ENCODE results near the gene LPXN.

LPXN gene

GRCh38 chr11:58511636-58512035, 64.0 kb downstream of the LPXN start:
- no peak for DNase-seq

GRCh38 chr11:58509748-58510147, 65.9 kb downstream of the LPXN start:
- DNase-seq, result no peak

DNA sequence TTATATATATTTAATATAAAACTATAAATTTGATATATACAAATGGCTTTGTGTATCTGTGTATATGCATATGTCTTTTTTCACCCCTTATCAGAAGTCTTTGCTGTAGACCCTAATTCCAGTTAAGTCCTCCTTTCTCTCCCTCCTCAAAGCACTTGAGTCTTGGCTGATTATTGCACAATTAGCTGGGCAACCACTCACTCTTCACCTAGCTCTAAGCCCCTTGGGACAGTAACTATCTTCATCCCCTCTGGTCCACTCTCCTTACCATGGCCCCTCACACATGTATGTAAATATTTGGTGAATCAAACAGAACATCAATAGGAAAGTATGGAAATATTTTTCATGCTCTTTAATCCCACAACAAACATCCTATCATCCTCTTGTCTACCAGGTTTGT, 66.8 kb downstream of the LPXN start:
- DNase-seq, result no peak

- DNase-seq, result no peak
Measured at GRCh38 chr11:58508005-58508404, 67.7 kb downstream of the LPXN start, which contains the start of gene OR5B21. TSS of gene OR5B21 (minus strand) at chr11:58508105. CDS start at chr11:58508105, 0 bp downstream.

- no peak for DNase-seq
Measured at GRCh38 chr11:58507355-58507754, 68.3 kb downstream of the LPXN start.

- DNase-seq, result no peak
Measured at GRCh38 chr11:58506935-58507334, 68.7 kb downstream of the LPXN start.

GRCh38 chr11:58505849-58506248, 69.8 kb downstream of the LPXN start:
- DNase-seq, result no peak

GRCh38 chr11:58504232-58504631, 71.4 kb downstream of the LPXN start:
- no peak for DNase-seq

DNA sequence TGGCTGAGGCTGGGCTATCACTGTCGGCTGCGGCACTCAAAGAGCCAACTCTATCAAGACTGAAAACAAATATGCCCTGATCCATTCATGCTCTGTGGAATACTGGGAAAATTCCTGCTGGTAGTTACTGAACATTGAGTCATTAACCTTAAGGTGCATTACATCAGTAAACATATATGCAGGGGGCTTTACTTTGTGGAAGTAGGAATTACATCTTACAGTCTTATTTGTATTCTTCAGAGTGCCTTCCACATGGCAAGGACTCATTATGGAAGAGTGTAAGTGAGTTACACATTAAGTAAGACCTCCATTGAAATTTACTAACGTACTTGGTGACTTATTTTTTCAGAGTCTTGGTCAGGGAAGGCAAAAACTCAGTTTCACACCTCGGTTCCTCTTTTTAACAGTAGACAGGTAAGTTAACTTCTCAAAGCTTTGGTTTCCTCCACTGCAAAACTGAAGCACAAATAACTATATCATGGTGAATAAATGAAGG, 72.2 kb downstream of the LPXN start:
- no peak for DNase-seq

GRCh38 chr11:58502004-58502403, 73.7 kb downstream of the LPXN start:
- no peak for DNase-seq

DNA sequence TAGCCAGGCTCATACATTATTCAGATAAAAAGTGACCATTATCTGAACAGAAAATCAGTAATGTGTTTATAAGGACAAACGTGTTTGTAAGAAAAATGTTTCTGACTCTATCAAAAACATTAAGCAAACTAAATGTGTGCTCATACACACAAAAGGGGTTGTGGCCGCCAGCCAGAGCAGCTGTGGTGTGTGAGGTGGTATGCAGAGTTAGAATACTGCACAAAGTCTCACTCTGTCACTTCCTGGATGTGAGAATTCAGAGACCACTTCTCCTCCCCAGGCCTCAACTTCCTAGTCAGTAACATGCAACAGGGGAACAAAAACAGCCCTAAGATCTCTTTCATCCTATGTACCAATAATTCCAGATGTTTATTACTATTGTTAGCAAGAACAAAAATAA, 77.2 kb downstream of the LPXN start:
- no peak for DNase-seq

DNA sequence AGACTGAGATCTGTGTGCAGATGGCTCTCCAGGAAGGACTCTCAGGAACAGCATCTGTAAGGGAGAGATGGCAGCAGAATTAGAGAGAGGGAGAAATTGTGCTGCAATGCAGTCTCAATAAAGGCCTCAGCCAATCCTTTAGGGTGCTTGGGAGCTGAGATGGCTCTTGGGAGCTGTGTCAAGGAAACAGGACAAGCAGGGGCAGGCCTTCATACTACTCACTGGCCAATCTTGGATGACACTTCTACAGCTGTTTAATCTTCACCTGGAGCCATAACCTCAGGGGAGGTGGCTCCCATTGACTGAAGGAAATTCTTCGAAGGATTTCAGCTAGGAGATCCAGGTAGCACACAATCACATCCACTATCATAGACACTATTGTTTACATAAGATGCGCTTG, 77.7 kb downstream of the LPXN start:
- no peak for DNase-seq

- no peak for DNase-seq
Measured at GRCh38 chr11:58495906-58496305, 79.8 kb downstream of the LPXN start.

GRCh38 chr11:58494101-58494500, 81.6 kb downstream of the LPXN start:
- DNase-seq, result no peak

- no peak for DNase-seq
Measured at GRCh38 chr11:58493676-58494075, 82.0 kb downstream of the LPXN start.

- no peak for DNase-seq
Measured at GRCh38 chr11:58490827-58491226, 84.8 kb downstream of the LPXN start.

DNA sequence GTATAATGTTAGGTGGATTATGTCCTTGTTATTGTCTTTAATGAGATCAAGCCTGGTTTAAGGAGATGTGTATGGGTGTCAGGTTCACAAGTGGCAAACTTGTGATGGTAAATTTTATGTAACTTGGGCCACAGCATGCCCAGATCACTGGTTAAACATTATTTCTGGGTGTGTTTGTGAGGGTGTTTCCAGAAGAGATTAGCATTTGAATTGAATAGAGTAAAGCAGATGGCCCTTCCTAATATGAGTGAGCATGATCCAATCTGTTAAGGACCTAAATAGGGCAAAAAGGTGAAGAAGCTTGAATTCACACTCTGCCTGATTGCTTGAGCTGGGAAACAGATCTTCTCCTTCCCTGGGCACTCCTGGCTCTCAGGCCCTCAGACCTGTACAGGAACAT, 88.5 kb downstream of the LPXN start:
- DNase-seq, result peak in 1 of 2 experiments; percentile 47

GRCh38 chr11:58485961-58486360, 89.7 kb downstream of the LPXN start:
- no peak for DNase-seq
